GM23248 (cell line): Measurements from ENCODE around the gene KCNIP3. TPM values are rescaled to one million over a fixed set of nuclear protein-coding genes. Genes with fewer than 3 reads are reported as not detected.

Experiments
- DNase-seq: peaks from one replicate; pipeline ENCODE4 v3.0.0-alpha.2; 2015
- H2AFZ ChIP-seq: fragments of 200-600 bp; sonication (generic); 2 replicates; pipeline ENCODE4 v1.6.1; 2016; ENCODE audit warnings: antibody characterized with exemption
- H3F3A ChIP-seq: fragments of 200-600 bp; sonication (generic); 2 replicates; pipeline ENCODE4 v1.6.1; 2016; ENCODE audit warnings: mild to moderate bottlenecking, antibody characterized with exemption, mixed run types; ENCODE audit not compliant: insufficient read depth
- H3K27ac ChIP-seq: fragments of 200-600 bp; sonication (generic); 2 replicates; pipeline ENCODE4 v1.5.1; 2016; ENCODE audit warnings: mild to moderate bottlenecking
- H3K27me3 ChIP-seq: fragments of 200-600 bp; sonication (generic); replicated peaks from 2 replicates; pipeline ENCODE4 v1.6.1; 2016; ENCODE audit warnings: mild to moderate bottlenecking; ENCODE audit not compliant: insufficient read depth
- H3K36me3 ChIP-seq: fragments of 200-600 bp; sonication (generic); 2 replicates; pipeline ENCODE4 v1.6.1; 2016; ENCODE audit warnings: low read depth, mild to moderate bottlenecking
- H3K4me1 ChIP-seq: fragments of 200-600 bp; sonication (generic); 2 replicates; pipeline ENCODE4 v1.6.1; 2016; ENCODE audit warnings: mild to moderate bottlenecking; ENCODE audit not compliant: insufficient read depth
- H3K4me2 ChIP-seq: fragments of 200-600 bp; sonication (generic); one replicate; pipeline ENCODE4 v1.6.1; 2016; ENCODE audit warnings: mild to moderate bottlenecking; ENCODE audit not compliant: unreplicated experiment
- H3K4me3 ChIP-seq: fragments of 200-600 bp; sonication (generic); 2 replicates; pipeline ENCODE4 v1.5.1; 2016; ENCODE audit warnings: mild to moderate bottlenecking
- H3K79me2 ChIP-seq: fragments of 200-600 bp; sonication (generic); 2 replicates; pipeline ENCODE4 v1.6.1; 2016; ENCODE audit warnings: mild to moderate bottlenecking; ENCODE audit not compliant: insufficient read depth
- H3K9ac ChIP-seq: fragments of 200-600 bp; sonication (generic); 2 replicates; pipeline ENCODE4 v1.6.1; 2016; ENCODE audit warnings: mild to moderate bottlenecking
- H3K9me2 ChIP-seq: fragments of 200-600 bp; sonication (generic); 2 replicates; pipeline ENCODE4 v1.6.1; 2016; ENCODE audit warnings: mixed run types, mild to moderate bottlenecking, moderate library complexity; ENCODE audit not compliant: insufficient read depth
- H3K9me3 ChIP-seq: fragments of 200-600 bp; sonication (generic); one replicate; pipeline ENCODE4 v1.6.1; 2017; ENCODE audit warnings: low read depth
- H4K20me1 ChIP-seq: fragments of 200-600 bp; sonication (generic); 2 replicates; pipeline ENCODE4 v1.6.0; 2016; ENCODE audit not compliant: insufficient read depth
- EZH2 ChIP-seq: fragments of 200-600 bp; sonication (generic); IDR thresholded peaks from 2 replicates; pipeline ENCODE4 v1.6.1; 2018; ENCODE audit warnings: antibody characterized with exemption, mild to moderate bottlenecking; ENCODE audit not compliant: insufficient read depth, poor library complexity, severe bottlenecking
- EZH2phosphoT487 ChIP-seq: fragments of 200-600 bp; sonication (generic); IDR thresholded peaks from 2 replicates; pipeline ENCODE4 v1.6.1; 2018; ENCODE audit warnings: antibody characterized with exemption, moderate library complexity, mild to moderate bottlenecking, low read depth; ENCODE audit not compliant: insufficient read depth
- WGBS, 2 experiments: methylation state at CpG; one replicate each; pipeline ENCODE4 v1.1.6; 2015 to 2017; ENCODE audit warnings: low lambda C conversion rate in 2 of 2, low coverage in 1 of 2; ENCODE audit errors: missing lambda C conversion rate in 2 of 2; 5-methylcytosine and 5-hydroxymethylcytosine counted together
- in situ Hi-C: fragments of 300-500 bp; cut with MboI; formaldehyde crosslinking; loops from 2 replicates; pipeline ENCODE4 v1.15.0; 2020
- polyA plus RNA-seq: library from polyadenylated mRNA; unstranded; fragments of >200 nt; fragmentation: Nextera tagmentation; extraction: Ambion mirVana; gene quantifications from 2 replicates; pipeline ENCODE4 v1.2.1, GENCODE V29; 2016
- total RNA-seq: library from RNA; depleted of rRNA; stranded (reverse); fragments of >200 nt; shearing (Covaris generic); gene quantifications from 2 replicates; pipeline ENCODE4 v1.2.3, GENCODE V29; 2014

Gene KCNIP3
- total and polyA plus RNA-seq, 2 experiments from 2014 or later = 3.7 to 10.7 TPM

- Histone ChIP-seq H3K79me2 (no peaks in the 10 kb centered on the region), H3K9me3 (no peaks in the 10 kb centered on the region), H3K4me3 (no peak overlapping the region), H3K36me3 (no peaks in the 10 kb centered on the region), H3K4me2 (no peak overlapping the region), H3K27me3 (no peaks in the 10 kb centered on the region; the same call in 1 of the 2 replicates), H3F3A (no peaks in the 10 kb centered on the region), H2AFZ (no peak overlapping the region), H3K9ac (no peak overlapping the region), H3K9me2 (no peaks in the 10 kb centered on the region), H3K4me1 (peaks cover 5% of the 10 kb centered on the region; the same call in 1 of the 2 replicates), H3K27ac (no peak overlapping the region), H4K20me1 (no peaks in the 10 kb centered on the region)
- in situ Hi-C loops = no loop called here
- TF ChIP-seq EZH2phosphoT487 = no peak
- no peak for TF ChIP-seq EZH2
- WGBS, 2 experiments = 79 to 83% methylated on average over 12 of the region's 12 CpGs
- no peak for DNase-seq
Observed at GRCh38 chr2:95278637-95279225, 18.4 kb upstream of the KCNIP3 start.

GRCh38 chr2:95279435-95280035 is 17.6 kb upstream of the KCNIP3 start:
- Histone ChIP-seq H4K20me1 (no peaks in the 10 kb centered on the region), H3K79me2 (no peaks in the 10 kb centered on the region), H2AFZ (no peak overlapping the region), H3K9me3 (no peaks in the 10 kb centered on the region), H3K36me3 (no peaks in the 10 kb centered on the region), H3K27me3 (no peaks in the 10 kb centered on the region; the same call in 1 of the 2 replicates), H3K27ac (no peak overlapping the region), H3F3A (no peaks in the 10 kb centered on the region), H3K4me3 (no peak overlapping the region), H3K4me1 (peaks cover 5% of the 10 kb centered on the region; the same call in 1 of the 2 replicates), H3K9me2 (no peaks in the 10 kb centered on the region), H3K4me2 (no peak overlapping the region), H3K9ac (no peak overlapping the region)
- TF ChIP-seq EZH2 = no peak
- TF ChIP-seq EZH2phosphoT487 = no peak
- in situ Hi-C loops = no loop called here
- 88% methylated on average over 19 of the region's 19 CpGs for WGBS, 2 experiments
- no peak for DNase-seq

- WGBS, 2 experiments = 73 to 77% methylated on average over 6 to 8 of the region's 8 CpGs
- Histone ChIP-seq H3K9ac (no peak overlapping the region), H3K4me2 (no peak overlapping the region), H3F3A (no peaks in the 10 kb centered on the region), H4K20me1 (no peaks in the 10 kb centered on the region), H3K9me2 (no peaks in the 10 kb centered on the region), H3K4me1 (peaks cover 5% of the 10 kb centered on the region; the same call in 1 of the 2 replicates), H3K27ac (no peak overlapping the region), H2AFZ (no peak overlapping the region), H3K27me3 (no peaks in the 10 kb centered on the region; the same call in 1 of the 2 replicates), H3K36me3 (no peaks in the 10 kb centered on the region), H3K4me3 (no peak overlapping the region), H3K79me2 (no peaks in the 10 kb centered on the region), H3K9me3 (no peaks in the 10 kb centered on the region)
- in situ Hi-C loops = no loop called here
- DNase-seq = no peak
- no peak for TF ChIP-seq EZH2phosphoT487
- no peak for TF ChIP-seq EZH2
Observed at GRCh38 chr2:95281071-95281470, 16.1 kb upstream of the KCNIP3 start.

- TF ChIP-seq EZH2phosphoT487 (no peak), EZH2 (no peak)
- H4K20me1 ChIP-seq = no peaks in the 10 kb centered on the region
- H3K27ac ChIP-seq = no peak overlapping the region
- H3K79me2 ChIP-seq = no peaks in the 10 kb centered on the region
- H3K4me2 ChIP-seq = no peak overlapping the region
- no peaks in the 10 kb centered on the region for H3F3A ChIP-seq
- H3K9me3 ChIP-seq = no peaks in the 10 kb centered on the region
- H3K27me3 ChIP-seq = no peaks in the 10 kb centered on the region; the same call in 1 of the 2 replicates
- H3K9ac ChIP-seq = no peak overlapping the region
- peaks cover 5% of the 10 kb centered on the region; the same call in 1 of the 2 replicates for H3K4me1 ChIP-seq
- H2AFZ ChIP-seq = no peak overlapping the region
- in situ Hi-C loops = no loop called here
- H3K9me2 ChIP-seq = no peaks in the 10 kb centered on the region
- H3K36me3 ChIP-seq = no peaks in the 10 kb centered on the region
- DNase-seq = no peak
- 49 to 72% methylated on average over 4 to 8 of the region's 8 CpGs for WGBS, 2 experiments
- no peak overlapping the region for H3K4me3 ChIP-seq
Observed at GRCh38 chr2:95281786-95282185, 15.4 kb upstream of the KCNIP3 start.
